ENCODE measurements around the gene RAB8B. TPM values are rescaled to one million over a fixed set of nuclear protein-coding genes. Genes with fewer than 3 reads are reported as not detected.

The RAB8B gene
- total RNA-seq, 1 experiment from 2014 or later: 8.5 TPM

DNA sequence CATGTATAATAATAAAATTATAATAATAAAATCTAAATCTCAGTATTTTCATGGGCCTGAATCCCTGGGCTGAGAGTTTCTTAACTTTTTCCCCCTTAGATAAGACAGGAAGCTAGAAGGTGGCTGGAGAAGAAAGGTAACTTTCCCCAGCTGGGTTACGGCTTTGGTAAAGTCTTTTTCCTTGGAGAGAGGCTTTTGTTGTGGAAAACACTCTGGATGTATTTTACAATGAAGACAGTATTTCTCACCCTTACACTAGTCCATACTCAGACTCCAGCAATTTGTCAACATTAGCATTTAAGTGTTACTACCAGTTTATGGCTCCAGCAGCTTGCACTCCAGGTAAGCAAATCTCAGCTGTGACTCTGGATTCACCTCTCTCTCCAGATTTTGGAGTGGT lies 122.9 kb downstream of the RAB8B start:
- H3K36me3 ChIP-seq (ENCODE audit: low read depth, low read length): no peaks in the 10 kb centered on the region
- no peak overlapping the region for H3K4me2 ChIP-seq (ENCODE audit: low read length)
- intact Hi-C loops (cut with micrococcal nuclease): no loop called here
- no peaks in the 10 kb centered on the region for H3K9me2 ChIP-seq (replicated peaks; ENCODE audit: low read length)
- H3K4me3 ChIP-seq (ENCODE audit: low read length): no peak overlapping the region
- no peak for ATAC-seq
- H3K27ac ChIP-seq (ENCODE audit: low read length): no peak overlapping the region
- H4K20me1 ChIP-seq (ENCODE audit: low read length): no peaks in the 10 kb centered on the region
- no peak overlapping the region for H2AFZ ChIP-seq (ENCODE audit: low read length)
- CTCF ChIA-PET: no interaction called here
- TF ChIP-seq EZH2phosphoT487 (IDR thresholded peaks at IDR 0.05; ENCODE audit: borderline replicate concordance, low read length): no peak
- TF ChIP-seq, protein P1, sequence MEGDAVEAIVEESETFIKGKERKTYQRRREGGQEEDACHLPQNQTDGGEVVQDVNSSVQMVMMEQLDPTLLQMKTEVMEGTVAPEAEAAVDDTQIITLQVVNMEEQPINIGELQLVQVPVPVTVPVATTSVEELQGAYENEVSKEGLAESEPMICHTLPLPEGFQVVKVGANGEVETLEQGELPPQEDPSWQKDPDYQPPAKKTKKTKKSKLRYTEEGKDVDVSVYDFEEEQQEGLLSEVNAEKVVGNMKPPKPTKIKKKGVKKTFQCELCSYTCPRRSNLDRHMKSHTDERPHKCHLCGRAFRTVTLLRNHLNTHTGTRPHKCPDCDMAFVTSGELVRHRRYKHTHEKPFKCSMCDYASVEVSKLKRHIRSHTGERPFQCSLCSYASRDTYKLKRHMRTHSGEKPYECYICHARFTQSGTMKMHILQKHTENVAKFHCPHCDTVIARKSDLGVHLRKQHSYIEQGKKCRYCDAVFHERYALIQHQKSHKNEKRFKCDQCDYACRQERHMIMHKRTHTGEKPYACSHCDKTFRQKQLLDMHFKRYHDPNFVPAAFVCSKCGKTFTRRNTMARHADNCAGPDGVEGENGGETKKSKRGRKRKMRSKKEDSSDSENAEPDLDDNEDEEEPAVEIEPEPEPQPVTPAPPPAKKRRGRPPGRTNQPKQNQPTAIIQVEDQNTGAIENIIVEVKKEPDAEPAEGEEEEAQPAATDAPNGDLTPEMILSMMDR (conservative IDR thresholded peaks at IDR 0.05; ENCODE audit: low read depth, low read length): no peak
- POLR2A ChIA-PET (ENCODE audit: unreplicated experiment): interaction anchor here (0.6 kb wide), 1 partner anchor 41 kb away, joined by 3 read pairs; no protein-coding TSS in a partner anchor
- no peaks in the 10 kb centered on the region for H3K79me2 ChIP-seq (ENCODE audit: low read length)
- no peak overlapping the region for H3K9ac ChIP-seq (ENCODE audit: low read length)
- no peaks in the 10 kb centered on the region for H3K9me3 ChIP-seq (ENCODE audit: low read length)
- no peaks in the 10 kb centered on the region for H3K27me3 ChIP-seq (ENCODE audit: low read length)
- BruUV-seq (replicated peaks): no TSS peak
- DNase-seq: no peak
- H3F3A ChIP-seq (ENCODE audit: low read length, unreplicated experiment): no peaks in the 10 kb centered on the region
- no peaks in the 10 kb centered on the region for H3K4me1 ChIP-seq (ENCODE audit: insufficient read depth, low read length)

DNA sequence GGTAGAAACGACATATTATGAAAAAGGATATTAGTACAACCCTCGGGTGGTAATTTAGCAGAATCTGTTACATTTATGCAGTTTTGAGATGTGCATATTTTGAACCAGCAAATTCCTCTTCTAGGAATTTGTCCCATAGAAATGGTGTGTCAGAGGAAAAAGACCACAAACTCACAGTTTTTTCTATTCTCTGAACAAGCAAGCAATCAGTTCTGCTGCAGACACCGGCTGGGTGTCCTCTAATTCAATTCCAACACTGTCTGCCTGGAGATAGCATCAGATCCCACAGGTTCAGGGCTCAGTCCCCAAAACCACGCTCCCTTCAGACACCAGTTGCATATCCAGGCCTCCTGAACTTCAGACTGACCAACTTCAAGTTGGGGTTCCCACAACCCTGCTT lies 124.4 kb downstream of the RAB8B start:
- no peaks in the 10 kb centered on the region for H3K36me3 ChIP-seq (ENCODE audit: low read depth, low read length)
- no peak for ATAC-seq
- no peak for DNase-seq
- no peak overlapping the region for H3K27ac ChIP-seq (ENCODE audit: low read length)
- H3K9me2 ChIP-seq (replicated peaks; ENCODE audit: low read length): no peaks in the 10 kb centered on the region
- H3K9ac ChIP-seq (ENCODE audit: low read length): no peak overlapping the region
- POLR2A ChIA-PET (ENCODE audit: unreplicated experiment): no interaction called here
- no peak for TF ChIP-seq EZH2phosphoT487 (IDR thresholded peaks at IDR 0.05; ENCODE audit: borderline replicate concordance, low read length)
- TF ChIP-seq, protein P1 (conservative IDR thresholded peaks at IDR 0.05; ENCODE audit: low read depth, low read length): no peak
- TF ChIP-seq EZH2 (IDR thresholded peaks at IDR 0.05; ENCODE audit: low read length, unreplicated experiment): no peak
- CTCF ChIA-PET: no interaction called here
- no peak overlapping the region for H2AFZ ChIP-seq (ENCODE audit: low read length)
- H3K79me2 ChIP-seq (ENCODE audit: low read length): no peaks in the 10 kb centered on the region
- no peaks in the 10 kb centered on the region for H3K27me3 ChIP-seq (ENCODE audit: low read length)
- no peaks in the 10 kb centered on the region for H3K9me3 ChIP-seq (ENCODE audit: low read length)
- H3K4me1 ChIP-seq (ENCODE audit: insufficient read depth, low read length): no peaks in the 10 kb centered on the region
- no peak overlapping the region for H3K4me3 ChIP-seq (ENCODE audit: low read length)
- no TSS peak for BruUV-seq (replicated peaks)
- no peaks in the 10 kb centered on the region for H3F3A ChIP-seq (ENCODE audit: low read length, unreplicated experiment)
- H3K4me2 ChIP-seq (ENCODE audit: low read length): no peak overlapping the region
- intact Hi-C loops (cut with micrococcal nuclease): no loop called here
- no peaks in the 10 kb centered on the region for H4K20me1 ChIP-seq (ENCODE audit: low read length)

DNA sequence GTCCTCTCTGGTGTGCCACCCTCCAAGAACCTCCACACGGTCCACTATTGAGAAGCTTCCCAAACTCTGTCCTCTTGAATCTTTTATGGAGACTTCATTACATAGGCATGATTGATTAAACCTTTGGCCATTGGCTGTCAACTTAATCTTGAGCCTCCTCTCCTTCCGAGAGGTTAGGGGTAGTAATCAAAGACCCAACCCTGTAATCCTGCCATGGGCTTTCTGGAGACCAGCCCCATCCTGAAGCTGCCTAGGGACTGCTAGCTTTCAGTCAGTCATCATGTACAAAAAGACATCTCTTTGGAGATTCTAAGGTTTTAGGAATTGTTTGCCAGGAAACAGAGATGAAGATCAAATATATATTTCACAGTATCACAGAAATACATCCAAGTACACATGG lies 125.0 kb downstream of the RAB8B start:
- DNase-seq: no peak
- Histone ChIP-seq H3K27me3 (ENCODE audit: low read length) (no peaks in the 10 kb centered on the region), H3K4me2 (ENCODE audit: low read length) (no peak overlapping the region), H3K27ac (ENCODE audit: low read length) (no peak overlapping the region), H3K4me3 (ENCODE audit: low read length) (no peak overlapping the region), H3K9me2 (replicated peaks; ENCODE audit: low read length) (no peaks in the 10 kb centered on the region), H3F3A (ENCODE audit: low read length, unreplicated experiment) (no peaks in the 10 kb centered on the region), H4K20me1 (ENCODE audit: low read length) (no peaks in the 10 kb centered on the region), H2AFZ (ENCODE audit: low read length) (no peak overlapping the region), H3K9ac (ENCODE audit: low read length) (no peak overlapping the region), H3K9me3 (ENCODE audit: low read length) (no peaks in the 10 kb centered on the region), H3K79me2 (ENCODE audit: low read length) (no peaks in the 10 kb centered on the region), H3K4me1 (ENCODE audit: insufficient read depth, low read length) (no peaks in the 10 kb centered on the region), H3K36me3 (ENCODE audit: low read depth, low read length) (no peaks in the 10 kb centered on the region)
- intact Hi-C loops (cut with micrococcal nuclease): no loop called here
- CTCF ChIA-PET: no interaction called here
- no peak for ATAC-seq
- POLR2A ChIA-PET (ENCODE audit: unreplicated experiment): no interaction called here
- BruUV-seq (replicated peaks): no TSS peak
- TF ChIP-seq, protein P1 (conservative IDR thresholded peaks at IDR 0.05; ENCODE audit: low read depth, low read length): no peak
- TF ChIP-seq EZH2 (IDR thresholded peaks at IDR 0.05; ENCODE audit: low read length, unreplicated experiment): no peak

Other genes with a start within 250 kb of the RAB8B start
- 127 and 156 TPM in 2 replicates for gene TPM1, start 146.9 kb upstream of the RAB8B start, total RNA-seq (2014; rRNA removed)
- gene LACTB, start 67.7 kb upstream of the RAB8B start, total RNA-seq (2014; rRNA removed): 9.2 and 11.2 TPM in 2 replicates
- gene RPS27L, start 32.1 kb upstream of the RAB8B start, total RNA-seq (2014; rRNA removed): 33.9 and 48.5 TPM in 2 replicates
- 2.6 and 2.8 TPM in 2 replicates for gene APH1B, start 88.0 kb downstream of the RAB8B start, total RNA-seq (2014; rRNA removed)
- 19.8 and 25.3 TPM in 2 replicates for gene CA12, start 192.2 kb downstream of the RAB8B start, total RNA-seq (2014; rRNA removed)